Fibroblast of skin of abdomen (primary cell): ENCODE measurements around the gene FAAP100.

ENCODE experiments used
- DNase-seq: peaks from one replicate; pipeline ENCODE4 v3.0.0-alpha.2; 2013

Gene FAAP100

GRCh38 chr17:81509972-81510784, 42.0 kb downstream of the FAAP100 start:
- no peak for DNase-seq

GRCh38 chr17:81509207-81509971, 42.8 kb downstream of the FAAP100 start:
- no peak for DNase-seq

- DNase-seq: peak; percentile 62
These were observed 43.4 kb downstream of the FAAP100 start for GRCh38 chr17:81508639-81509206.

DNA sequence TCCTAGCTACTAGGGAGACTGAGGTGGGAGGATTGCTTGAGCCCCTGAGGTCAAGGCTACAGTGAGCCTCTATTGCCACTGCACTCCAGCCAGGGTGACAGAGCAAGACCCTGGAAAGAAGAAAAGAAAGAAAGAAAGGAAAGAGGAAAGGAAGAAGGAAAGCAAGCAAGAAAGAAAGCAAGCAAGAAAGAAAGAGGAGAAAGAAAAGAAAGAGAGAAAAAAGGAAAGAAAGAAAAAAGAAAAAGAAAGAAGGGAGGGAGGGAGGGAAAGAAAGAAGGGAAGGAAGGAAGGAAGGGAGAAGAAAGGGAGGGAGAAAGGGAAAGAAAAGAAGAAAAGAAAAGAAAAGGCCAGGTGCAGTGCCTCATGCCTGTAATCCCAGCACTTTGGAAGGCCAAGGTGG, 48.5 kb downstream of the FAAP100 start:
- no peak for DNase-seq

GRCh38 chr17:81502471-81503017, 49.6 kb downstream of the FAAP100 start:
- DNase-seq: no peak

- DNase-seq: no peak
These were observed 52.1 kb downstream of the FAAP100 start for GRCh38 chr17:81500047-81500446.

DNA sequence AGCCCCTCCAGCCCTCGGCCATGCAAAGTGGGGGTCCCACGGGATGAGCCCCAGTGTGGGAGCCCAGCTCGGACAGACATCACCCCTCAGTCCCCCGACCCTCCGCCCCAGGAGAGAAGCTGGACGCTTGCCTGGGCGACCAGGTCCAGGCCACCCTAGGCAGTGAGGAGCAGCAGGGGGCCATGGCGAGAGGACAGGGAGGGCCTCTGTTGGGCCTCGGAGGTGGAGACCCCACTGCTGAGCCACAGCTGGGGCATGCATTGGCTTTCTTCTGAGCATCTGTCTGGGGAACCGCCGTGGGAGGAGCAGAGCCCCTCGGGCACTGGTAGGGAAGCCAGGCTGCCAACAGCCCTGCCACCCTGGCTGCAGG, 52.6 kb downstream of the FAAP100 start:
- DNase-seq: no peak

DNA sequence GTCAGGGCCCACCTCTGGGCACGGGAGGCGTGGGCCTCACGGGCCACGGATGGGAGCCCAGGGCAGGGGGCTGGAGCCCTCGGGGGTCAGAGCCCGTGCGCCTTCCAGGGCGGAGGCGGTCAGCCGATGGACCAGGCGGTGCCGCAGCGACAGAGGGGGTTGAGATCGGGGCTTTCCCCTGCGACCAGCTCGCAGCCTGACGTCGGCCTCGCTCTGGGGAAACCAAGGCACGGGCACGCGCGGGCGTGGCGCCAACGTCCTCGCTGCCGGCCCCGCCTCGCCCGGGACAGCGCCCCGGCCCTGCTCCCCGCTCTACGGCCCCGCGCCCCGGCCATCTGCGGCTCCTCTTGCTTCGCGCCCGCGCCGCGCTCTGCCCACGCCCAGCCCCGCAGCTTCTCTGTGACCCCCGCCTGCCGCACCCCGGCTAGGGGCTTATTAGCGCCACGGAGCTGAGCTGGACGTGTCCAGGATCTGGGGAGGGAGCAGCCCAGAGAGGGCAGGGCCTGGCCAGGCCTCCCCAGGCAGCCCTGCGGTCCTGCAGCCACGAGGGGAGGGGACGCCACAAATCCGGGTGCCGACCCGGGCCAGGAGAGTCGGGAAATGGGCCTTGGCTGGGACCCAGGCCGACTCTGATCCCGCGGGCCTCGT, 53.1 kb downstream of the FAAP100 start:
- DNase-seq: no peak

DNA sequence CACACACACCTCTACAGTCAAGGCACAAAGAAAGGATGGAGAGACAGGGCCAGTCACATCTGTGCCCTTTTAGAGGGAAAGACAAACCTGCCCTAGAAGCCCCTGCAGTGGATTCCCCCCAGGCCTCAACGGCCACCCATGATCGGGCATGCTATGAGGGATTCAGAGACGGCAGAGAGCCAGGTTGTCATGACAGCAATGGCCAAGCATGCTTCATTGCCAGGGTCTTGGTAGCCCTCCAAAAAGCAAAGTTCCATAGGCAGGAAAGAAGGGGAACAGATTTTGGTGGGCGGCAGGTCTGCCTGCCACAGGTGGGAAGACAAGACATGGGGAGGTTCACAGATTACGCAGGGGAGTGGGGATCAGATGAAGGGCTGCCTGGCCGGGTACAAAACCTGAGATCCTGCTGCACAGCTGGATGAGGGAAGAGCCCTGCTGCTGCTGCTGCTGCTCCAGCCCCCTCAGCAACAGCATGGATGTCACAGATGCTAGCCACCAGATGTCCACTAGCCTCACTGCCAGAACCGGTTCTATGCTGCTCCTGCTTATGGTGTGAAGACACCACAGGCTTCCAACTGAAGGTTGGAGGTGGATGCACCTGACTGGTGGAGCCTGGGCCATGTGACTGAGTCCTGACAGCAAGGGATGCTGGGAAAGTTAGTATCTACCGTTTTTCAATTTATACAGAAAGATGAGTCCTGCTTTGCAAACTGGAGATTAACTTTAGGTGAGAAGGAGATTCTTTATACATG, 57.4 kb downstream of the FAAP100 start:
- DNase-seq: no peak

GRCh38 chr17:81493198-81494038, 58.7 kb downstream of the FAAP100 start:
- DNase-seq: no peak

GRCh38 chr17:81492706-81493105, 59.4 kb downstream of the FAAP100 start:
- no peak for DNase-seq

- no peak for DNase-seq
These were observed 60.0 kb downstream of the FAAP100 start for GRCh38 chr17:81492202-81492601.

DNA sequence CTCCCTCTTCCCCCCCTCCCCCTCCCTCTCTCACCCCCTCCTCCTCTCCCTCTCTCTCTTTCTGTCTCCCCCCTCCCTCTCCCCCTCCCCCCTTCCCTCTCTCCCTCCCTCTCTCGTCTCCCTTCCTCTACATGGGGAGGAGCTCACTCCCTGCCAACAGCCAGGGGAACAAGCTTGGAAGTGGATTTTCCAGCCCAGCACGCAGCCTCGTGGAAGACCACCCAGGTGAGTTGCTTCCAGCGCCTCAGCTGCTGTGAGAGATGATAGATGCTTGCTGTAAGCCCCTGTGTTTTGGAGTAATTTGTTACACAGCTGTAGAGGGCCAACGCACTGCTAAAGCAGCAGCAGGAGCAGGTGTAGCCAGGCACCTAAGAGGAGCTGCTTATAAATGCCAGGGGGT, 60.4 kb downstream of the FAAP100 start:
- no peak for DNase-seq

- no peak for DNase-seq
These were observed 61.0 kb downstream of the FAAP100 start for GRCh38 chr17:81491181-81491581.

DNA sequence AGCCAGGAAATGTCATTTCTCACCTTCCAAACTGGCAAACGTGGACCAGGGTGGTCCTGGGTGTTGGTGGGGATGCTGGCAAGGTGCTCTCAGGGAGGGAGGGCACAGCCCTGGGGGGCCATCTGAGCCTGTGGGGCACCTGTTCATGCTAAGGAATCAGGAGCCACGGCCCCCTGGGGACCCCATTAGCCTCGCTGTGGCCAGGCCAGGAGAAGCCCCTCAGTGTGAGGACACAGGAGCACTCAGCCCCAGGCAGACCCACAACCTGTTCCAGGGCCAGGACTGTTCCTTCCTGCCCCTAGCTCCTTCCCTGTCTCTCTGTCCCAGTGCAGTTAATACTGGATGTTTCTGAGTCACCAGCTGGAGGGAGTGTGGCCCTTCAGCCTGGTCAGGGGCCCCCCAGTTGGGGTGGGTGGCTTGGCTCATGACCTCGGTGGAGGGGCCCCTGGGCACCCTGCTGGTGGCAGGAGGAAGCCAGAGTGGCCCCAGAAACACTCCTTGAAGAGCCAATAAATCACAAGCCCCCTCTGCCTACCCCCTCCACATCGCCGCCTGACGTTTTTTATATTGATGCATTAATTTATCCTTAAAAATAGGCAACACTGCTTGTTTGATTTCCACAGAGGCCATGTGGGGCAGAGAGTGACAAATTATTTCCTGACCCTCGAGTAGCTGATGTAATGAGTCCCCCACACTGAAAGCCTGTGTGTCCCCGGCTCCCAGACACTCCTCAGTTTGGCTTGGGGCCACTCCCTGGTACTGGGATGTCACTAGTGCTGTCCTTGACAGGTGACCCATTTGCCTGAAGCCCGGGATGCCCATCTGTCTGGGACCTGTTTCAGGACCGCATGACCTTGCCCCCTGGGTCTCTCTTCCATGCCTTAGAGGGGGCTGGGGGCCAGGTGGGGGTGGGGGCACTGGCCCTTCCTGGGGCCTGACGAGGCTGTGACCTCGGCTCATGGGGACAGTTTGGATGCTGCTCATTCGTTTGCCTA, 61.9 kb downstream of the FAAP100 start:
- no peak for DNase-seq
